ENCODE results near the gene SYCP3. TPM values are rescaled to one million over a fixed set of nuclear protein-coding genes. Genes with fewer than 3 reads are reported as not detected.

SYCP3 gene
- total RNA-seq, 1 experiment from 2014 or later: 0.19 TPM

- ChIA-PET POLR2A (ENCODE audit: low non-redundant PET) (no interaction called here), CTCF (no interaction called here)
- Histone ChIP-seq H3K27ac (ENCODE audit: low read depth, low read length, poor library complexity, severe bottlenecking) (no peak overlapping the region), H3K36me3 (ENCODE audit: insufficient read depth, low read length, poor library complexity, severe bottlenecking) (no peaks in the 10 kb centered on the region), H3K9me3 (ENCODE audit: low read depth, low read length, poor library complexity, severe bottlenecking) (no peaks in the 10 kb centered on the region), H3K27me3 (replicated peaks; ENCODE audit: insufficient read depth, low read depth, low read length, poor library complexity) (no peaks in the 10 kb centered on the region), H3K4me3 (ENCODE audit: low read depth, low read length, poor library complexity, severe bottlenecking) (no peak overlapping the region), H3K4me1 (ENCODE audit: insufficient read depth, low read length, poor library complexity, severe bottlenecking) (no peaks in the 10 kb centered on the region)
- no peak for DNase-seq (ENCODE audit: low spot score)
- TF ChIP-seq CTCF (conservative IDR thresholded peaks at IDR 0.05; ENCODE audit: low read depth, low read length) (no peak), EZH2 (IDR thresholded peaks at IDR 0.05; ENCODE audit: borderline replicate concordance, low read depth, low read length, poor library complexity, severe bottlenecking) (no peak)
- intact Hi-C loops (cut with micrococcal nuclease; ENCODE audit: unreplicated experiment): no loop called here
- BruUV-seq (replicated peaks): no TSS peak
These were observed 4.0 kb upstream of the SYCP3 start for GRCh38 chr12:101743242-101743641.

DNA sequence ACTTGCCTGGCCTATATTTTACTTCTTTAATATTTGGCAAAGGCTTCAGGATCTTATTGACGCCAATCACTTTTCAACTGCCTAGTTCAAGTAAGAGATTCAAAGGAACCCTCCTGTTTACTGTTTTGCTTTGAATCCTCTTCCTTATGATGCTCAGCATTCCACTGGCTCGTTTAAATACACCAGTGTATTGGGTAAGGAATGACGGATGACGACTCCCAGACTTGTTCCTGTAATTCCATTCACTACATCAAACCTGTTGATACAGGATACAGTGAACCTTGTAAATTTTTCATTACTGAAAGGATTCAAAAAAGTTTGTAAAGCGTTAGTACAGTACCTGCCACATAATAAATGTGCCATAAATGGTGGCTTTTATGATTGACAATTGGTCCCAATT, 1.7 kb upstream of the SYCP3 start:
- H3K27me3 ChIP-seq (replicated peaks; ENCODE audit: insufficient read depth, low read depth, low read length, poor library complexity): no peaks in the 10 kb centered on the region
- TF ChIP-seq CTCF (conservative IDR thresholded peaks at IDR 0.05; ENCODE audit: low read depth, low read length) (no peak), EZH2 (IDR thresholded peaks at IDR 0.05; ENCODE audit: borderline replicate concordance, low read depth, low read length, poor library complexity, severe bottlenecking) (no peak)
- no peaks in the 10 kb centered on the region for H3K4me1 ChIP-seq (ENCODE audit: insufficient read depth, low read length, poor library complexity, severe bottlenecking)
- intact Hi-C loops (cut with micrococcal nuclease; ENCODE audit: unreplicated experiment): no loop called here
- ChIA-PET CTCF (no interaction called here), POLR2A (ENCODE audit: low non-redundant PET) (no interaction called here)
- no TSS peak for BruUV-seq (replicated peaks)
- DNase-seq (ENCODE audit: low spot score): no peak
- H3K4me3 ChIP-seq (ENCODE audit: low read depth, low read length, poor library complexity, severe bottlenecking): no peak overlapping the region
- H3K9me3 ChIP-seq (ENCODE audit: low read depth, low read length, poor library complexity, severe bottlenecking): no peaks in the 10 kb centered on the region
- no peaks in the 10 kb centered on the region for H3K36me3 ChIP-seq (ENCODE audit: insufficient read depth, low read length, poor library complexity, severe bottlenecking)
- no peak overlapping the region for H3K27ac ChIP-seq (ENCODE audit: low read depth, low read length, poor library complexity, severe bottlenecking)

DNA sequence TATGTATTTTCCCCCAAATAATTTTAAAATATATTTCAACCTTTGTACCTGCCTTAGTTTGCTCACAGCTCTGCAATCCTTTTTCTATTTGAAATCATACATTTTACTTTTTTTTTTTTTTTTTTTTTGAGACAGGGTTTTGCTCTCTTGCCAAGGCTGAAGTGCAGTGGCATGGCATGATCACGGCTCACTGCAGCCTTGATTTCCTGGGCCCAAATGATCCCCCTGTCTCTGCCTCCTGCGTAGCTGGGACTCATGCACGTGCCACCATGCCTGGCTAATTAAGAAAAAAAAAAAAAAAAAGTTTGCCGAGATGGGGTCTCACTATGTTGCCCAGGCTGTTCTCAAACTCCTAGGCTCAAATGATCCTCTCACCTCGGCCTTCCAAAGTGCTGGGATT, 1.3 kb upstream of the SYCP3 start:
- TF ChIP-seq CTCF (conservative IDR thresholded peaks at IDR 0.05; ENCODE audit: low read depth, low read length) (no peak), EZH2 (IDR thresholded peaks at IDR 0.05; ENCODE audit: borderline replicate concordance, low read depth, low read length, poor library complexity, severe bottlenecking) (no peak)
- ChIA-PET CTCF (no interaction called here), POLR2A (ENCODE audit: low non-redundant PET) (no interaction called here)
- Histone ChIP-seq H3K36me3 (ENCODE audit: insufficient read depth, low read length, poor library complexity, severe bottlenecking) (no peaks in the 10 kb centered on the region), H3K4me1 (ENCODE audit: insufficient read depth, low read length, poor library complexity, severe bottlenecking) (no peaks in the 10 kb centered on the region), H3K4me3 (ENCODE audit: low read depth, low read length, poor library complexity, severe bottlenecking) (no peak overlapping the region), H3K27ac (ENCODE audit: low read depth, low read length, poor library complexity, severe bottlenecking) (no peak overlapping the region), H3K9me3 (ENCODE audit: low read depth, low read length, poor library complexity, severe bottlenecking) (no peaks in the 10 kb centered on the region), H3K27me3 (replicated peaks; ENCODE audit: insufficient read depth, low read depth, low read length, poor library complexity) (no peaks in the 10 kb centered on the region)
- no TSS peak for BruUV-seq (replicated peaks)
- DNase-seq (ENCODE audit: low spot score): no peak
- intact Hi-C loops (cut with micrococcal nuclease; ENCODE audit: unreplicated experiment): no loop called here
